ENCODE data around the gene DENND1B.

The DENND1B gene

GRCh38 chr1:197686702-197687355 is 88.5 kb downstream of the DENND1B start:
- DNase-seq (ENCODE audit: low read depth in 1 of 2, low spot score in 1 of 2) = no peak

GRCh38 chr1:197686231-197686630 is 89.0 kb downstream of the DENND1B start:
- DNase-seq (ENCODE audit: low read depth in 1 of 2, low spot score in 1 of 2) = no peak

- no peak for DNase-seq (ENCODE audit: low read depth in 1 of 2, low spot score in 1 of 2)
These were observed 89.5 kb downstream of the DENND1B start for GRCh38 chr1:197685785-197686184.

GRCh38 chr1:197683895-197684553 is 91.3 kb downstream of the DENND1B start:
- no peak for DNase-seq (ENCODE audit: low read depth in 1 of 2, low spot score in 1 of 2)

GRCh38 chr1:197683280-197683679 is 92.0 kb downstream of the DENND1B start:
- no peak for DNase-seq (ENCODE audit: low read depth in 1 of 2, low spot score in 1 of 2)

GRCh38 chr1:197680311-197680710 is 95.0 kb downstream of the DENND1B start:
- DNase-seq (ENCODE audit: low read depth in 1 of 2, low spot score in 1 of 2) = no peak

- no peak for DNase-seq (ENCODE audit: low read depth in 1 of 2, low spot score in 1 of 2)
These were observed 97.5 kb downstream of the DENND1B start for GRCh38 chr1:197677752-197678295.

GRCh38 chr1:197677313-197677712 is 98.0 kb downstream of the DENND1B start:
- DNase-seq (ENCODE audit: low read depth in 1 of 2, low spot score in 1 of 2) = no peak

GRCh38 chr1:197675583-197676208 is 99.6 kb downstream of the DENND1B start:
- DNase-seq (ENCODE audit: low read depth in 1 of 2, low spot score in 1 of 2) = no peak

- no peak for DNase-seq (ENCODE audit: low read depth in 1 of 2, low spot score in 1 of 2)
These were observed 101.0 kb downstream of the DENND1B start for GRCh38 chr1:197674286-197674685.

GRCh38 chr1:197673292-197673691 is 102.0 kb downstream of the DENND1B start:
- no peak for DNase-seq (ENCODE audit: low read depth in 1 of 2, low spot score in 1 of 2)

- DNase-seq (ENCODE audit: low read depth in 1 of 2, low spot score in 1 of 2) = no peak
These were observed 102.9 kb downstream of the DENND1B start for GRCh38 chr1:197672347-197672746.

GRCh38 chr1:197671920-197672319 is 103.4 kb downstream of the DENND1B start:
- no peak for DNase-seq (ENCODE audit: low read depth in 1 of 2, low spot score in 1 of 2)

GRCh38 chr1:197671140-197671539 is 104.1 kb downstream of the DENND1B start:
- DNase-seq (ENCODE audit: low read depth in 1 of 2, low spot score in 1 of 2) = no peak

GRCh38 chr1:197666769-197667285 is 108.5 kb downstream of the DENND1B start:
- no peak for DNase-seq (ENCODE audit: low read depth in 1 of 2, low spot score in 1 of 2)

- no peak for DNase-seq (ENCODE audit: low read depth in 1 of 2, low spot score in 1 of 2)
These were observed 110.9 kb downstream of the DENND1B start for GRCh38 chr1:197664391-197664790.

GRCh38 chr1:197663162-197663953 is 111.9 kb downstream of the DENND1B start:
- no peak for DNase-seq (ENCODE audit: low read depth in 1 of 2, low spot score in 1 of 2)

GRCh38 chr1:197660389-197660788 is 114.9 kb downstream of the DENND1B start:
- no peak for DNase-seq (ENCODE audit: low read depth in 1 of 2, low spot score in 1 of 2)

GRCh38 chr1:197659171-197659570 is 116.1 kb downstream of the DENND1B start:
- no peak for DNase-seq (ENCODE audit: low read depth in 1 of 2, low spot score in 1 of 2)

GRCh38 chr1:197649188-197649587 is 126.1 kb downstream of the DENND1B start:
- no peak for DNase-seq (ENCODE audit: low read depth in 1 of 2, low spot score in 1 of 2)

- no peak for DNase-seq (ENCODE audit: low read depth in 1 of 2, low spot score in 1 of 2)
These were observed 137.0 kb downstream of the DENND1B start for GRCh38 chr1:197638316-197638715.

All from activated T-helper 1 cell treated with anti-CD3 and anti-CD28 coated beads, Interleukin-2, amount 50 U/mL, for 16 hours (primary cell).